ENCODE data around the gene CARMIL3. TPM values are rescaled to one million over a fixed set of nuclear protein-coding genes. Genes with fewer than 3 reads are reported as not detected.

The CARMIL3 gene
- total RNA-seq, 1 experiment from 2014 or later, result not detected

DNA sequence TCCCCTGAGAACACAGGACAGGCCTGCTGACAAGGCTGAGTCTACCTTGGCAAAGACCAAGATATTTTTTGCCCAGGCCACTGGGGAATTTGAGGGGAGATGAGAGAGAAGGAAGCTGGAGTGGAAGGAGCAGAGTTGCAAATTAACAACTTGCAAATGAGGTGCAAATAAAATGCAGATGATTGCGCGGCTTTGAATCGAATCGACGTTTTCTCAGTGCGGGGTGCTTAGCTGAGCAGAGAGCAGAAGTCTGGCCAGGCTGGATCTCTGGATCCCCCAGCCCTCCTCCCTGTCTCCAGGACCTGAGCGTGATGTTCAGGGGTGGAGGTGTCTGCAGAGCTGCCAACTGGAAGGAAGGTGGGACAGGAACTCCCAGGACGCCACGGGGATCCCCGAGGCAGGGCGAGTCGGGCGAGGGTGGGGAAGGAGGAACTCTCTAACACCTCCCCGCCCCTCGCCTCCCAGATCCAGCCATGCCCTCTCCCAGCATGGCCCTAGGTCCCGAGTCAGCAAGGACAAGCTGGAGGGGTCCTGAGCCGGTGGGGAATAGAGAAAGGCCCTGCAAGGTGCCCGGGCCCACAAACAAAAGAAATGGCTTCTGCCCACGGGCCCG is 527 bp upstream of the CARMIL3 start:
- POLR2A ChIA-PET, result interaction anchor here (1.4 kb wide), 1 partner anchor 30 kb away, joined by 6 read pairs; no protein-coding TSS in a partner anchor
- CTCF ChIA-PET, result interaction anchor here (0.8 to 1.1 kb wide), 4 partner anchors 17 to 267 kb away, joined by 3 to 7 read pairs (median 4); partner anchors contain the start of gene IRF9
- intact Hi-C loops (cut with micrococcal nuclease), result no loop called here
- H3K4me1 Mint-ChIP-seq (ENCODE audit: insufficient read depth, unreplicated experiment), result peaks cover 12% of the 10 kb centered on the region
- peaks cover 80% of the 10 kb centered on the region for H3K27me3 Mint-ChIP-seq (ENCODE audit: insufficient read depth, unreplicated experiment)
- peaks cover 9% of the 10 kb centered on the region for H3K36me3 Mint-ChIP-seq (ENCODE audit: insufficient read depth, unreplicated experiment)
- H3K9me3 Mint-ChIP-seq (ENCODE audit: unreplicated experiment), result no peaks in the 10 kb centered on the region
- no TSS peak for BruUV-seq (replicated peaks)
- H3K4me3 Mint-ChIP-seq (ENCODE audit: unreplicated experiment), result peak overlapping the region; percentile 61
- DNase-seq (ENCODE audit: unreplicated experiment), result no peak
- no peak overlapping the region for H3K27ac Mint-ChIP-seq (ENCODE audit: low read depth, unreplicated experiment)
- TF ChIP-seq, protein P1, sequence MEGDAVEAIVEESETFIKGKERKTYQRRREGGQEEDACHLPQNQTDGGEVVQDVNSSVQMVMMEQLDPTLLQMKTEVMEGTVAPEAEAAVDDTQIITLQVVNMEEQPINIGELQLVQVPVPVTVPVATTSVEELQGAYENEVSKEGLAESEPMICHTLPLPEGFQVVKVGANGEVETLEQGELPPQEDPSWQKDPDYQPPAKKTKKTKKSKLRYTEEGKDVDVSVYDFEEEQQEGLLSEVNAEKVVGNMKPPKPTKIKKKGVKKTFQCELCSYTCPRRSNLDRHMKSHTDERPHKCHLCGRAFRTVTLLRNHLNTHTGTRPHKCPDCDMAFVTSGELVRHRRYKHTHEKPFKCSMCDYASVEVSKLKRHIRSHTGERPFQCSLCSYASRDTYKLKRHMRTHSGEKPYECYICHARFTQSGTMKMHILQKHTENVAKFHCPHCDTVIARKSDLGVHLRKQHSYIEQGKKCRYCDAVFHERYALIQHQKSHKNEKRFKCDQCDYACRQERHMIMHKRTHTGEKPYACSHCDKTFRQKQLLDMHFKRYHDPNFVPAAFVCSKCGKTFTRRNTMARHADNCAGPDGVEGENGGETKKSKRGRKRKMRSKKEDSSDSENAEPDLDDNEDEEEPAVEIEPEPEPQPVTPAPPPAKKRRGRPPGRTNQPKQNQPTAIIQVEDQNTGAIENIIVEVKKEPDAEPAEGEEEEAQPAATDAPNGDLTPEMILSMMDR (IDR thresholded peaks at IDR 0.05; ENCODE audit: unreplicated experiment), result no peak

GRCh38 chr14:24052656-24053547 is 1.1 kb downstream of the CARMIL3 start:
- Mint-ChIP-seq H3K4me3 (ENCODE audit: unreplicated experiment) (peak overlapping the region; percentile 61), H3K27ac (ENCODE audit: low read depth, unreplicated experiment) (no peak overlapping the region), H3K27me3 (ENCODE audit: insufficient read depth, unreplicated experiment) (peaks cover 91% of the 10 kb centered on the region), H3K36me3 (ENCODE audit: insufficient read depth, unreplicated experiment) (peaks cover 9% of the 10 kb centered on the region), H3K9me3 (ENCODE audit: unreplicated experiment) (no peaks in the 10 kb centered on the region), H3K4me1 (ENCODE audit: insufficient read depth, unreplicated experiment) (peaks cover 12% of the 10 kb centered on the region)
- intact Hi-C loops (cut with micrococcal nuclease), result loop anchor here (2.0 kb wide), 1 partner anchor 28 kb away; no protein-coding TSS in a partner anchor
- TF ChIP-seq, protein P1 (IDR thresholded peaks at IDR 0.05; ENCODE audit: unreplicated experiment), result no peak
- ChIA-PET CTCF (interaction anchor here (0.8 to 6.5 kb wide), 3 partner anchors 38 to 92 kb away, joined by 3 to 79 read pairs (median 4); no protein-coding TSS in a partner anchor), POLR2A (interaction anchor here (0.8 to 1.4 kb wide), 3 partner anchors 20 to 41 kb away, joined by 3 to 6 read pairs (median 3); partner anchors contain the start of gene PCK2)
- DNase-seq (ENCODE audit: unreplicated experiment), result peak; percentile 27
- BruUV-seq (replicated peaks), result no TSS peak

GRCh38 chr14:24053548-24054323 is 1.9 kb downstream of the CARMIL3 start:
- BruUV-seq (replicated peaks), result no TSS peak
- intact Hi-C loops (cut with micrococcal nuclease), result loop anchor here (2.0 kb wide), 1 partner anchor 27 kb away; no protein-coding TSS in a partner anchor

More at GRCh38 chr14:24053548-24054323, 1.9 kb downstream of the CARMIL3 start:
- Mint-ChIP-seq H3K27me3 (ENCODE audit: insufficient read depth, unreplicated experiment) (peaks cover 89% of the 10 kb centered on the region), H3K4me1 (ENCODE audit: insufficient read depth, unreplicated experiment) (peaks cover 12% of the 10 kb centered on the region), H3K4me3 (ENCODE audit: unreplicated experiment) (no peak overlapping the region), H3K9me3 (ENCODE audit: unreplicated experiment) (no peaks in the 10 kb centered on the region), H3K36me3 (ENCODE audit: insufficient read depth, unreplicated experiment) (peaks cover 9% of the 10 kb centered on the region), H3K27ac (ENCODE audit: low read depth, unreplicated experiment) (no peak overlapping the region)
- POLR2A ChIA-PET, result no interaction called here
- CTCF ChIA-PET, result interaction anchor here (0.6 to 6.5 kb wide), 5 partner anchors 37 to 386 kb away, joined by 3 to 79 read pairs (median 4); no protein-coding TSS in a partner anchor
- TF ChIP-seq, protein P1 (IDR thresholded peaks at IDR 0.05; ENCODE audit: unreplicated experiment), result no peak
- no peak for DNase-seq (ENCODE audit: unreplicated experiment)
